D341Med (cell line): ENCODE measurements around the gene TIAM2.
A peak's percentile ranks its signal among the peaks of the same experiment; 100 is the strongest.
"Not testable (repeated sequence)": the region's sequence is repeated elsewhere in the genome, so short reads cannot be mapped to it uniquely, and the experiment has no call there.

Source experiments
- DNase-seq: peaks from one replicate; pipeline ENCODE4 v3.0.0; 2012; ENCODE audit warnings: low spot score

Gene TIAM2

DNA sequence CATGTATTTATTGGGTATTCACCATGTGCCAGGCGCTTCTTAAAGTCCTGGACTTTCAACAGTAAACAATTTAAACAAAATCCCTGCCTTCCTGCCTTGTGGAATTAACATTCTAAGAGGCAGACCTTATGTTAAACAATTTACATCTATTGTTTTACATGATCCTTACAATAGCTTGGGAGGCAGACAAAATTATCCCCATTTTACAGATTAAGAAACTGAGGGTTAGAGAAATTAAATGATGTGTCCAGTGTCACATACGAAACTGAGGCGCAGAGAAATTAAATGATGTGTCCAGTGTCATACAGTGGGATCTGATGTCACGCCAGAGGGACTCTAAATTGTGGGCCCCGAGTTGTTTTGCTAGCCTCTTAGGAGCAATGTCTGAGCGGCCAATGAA is 105.5 kb downstream of the TIAM2 start:
- DNase-seq = no peak

DNA sequence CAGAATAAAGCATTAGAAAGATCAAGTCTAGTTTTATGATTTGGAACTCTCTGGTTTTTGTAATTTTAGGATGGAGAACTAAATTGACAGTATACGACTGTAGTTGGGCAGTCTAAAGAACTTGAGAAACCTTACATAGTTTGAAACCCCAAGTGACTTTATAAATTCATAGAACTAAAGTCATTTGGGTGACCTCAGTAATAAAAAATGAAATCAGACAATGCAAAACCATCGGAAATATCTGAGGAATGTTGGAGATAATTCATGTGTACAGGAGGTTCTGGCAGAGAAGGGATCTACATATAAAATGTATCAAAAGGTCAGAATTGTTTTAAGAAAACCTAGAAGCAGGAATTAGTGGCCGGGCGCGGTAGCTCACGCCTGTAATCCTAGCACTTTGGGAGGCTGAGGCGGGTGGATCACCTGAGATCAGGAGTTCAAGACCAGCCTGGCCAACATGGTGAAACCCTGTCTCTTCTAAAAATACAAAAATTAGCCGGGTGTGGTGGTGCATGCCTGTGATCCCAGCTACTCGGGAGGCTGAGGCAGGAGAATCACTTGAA is 108.0 kb downstream of the TIAM2 start:
- not testable (repeated sequence) for DNase-seq

DNA sequence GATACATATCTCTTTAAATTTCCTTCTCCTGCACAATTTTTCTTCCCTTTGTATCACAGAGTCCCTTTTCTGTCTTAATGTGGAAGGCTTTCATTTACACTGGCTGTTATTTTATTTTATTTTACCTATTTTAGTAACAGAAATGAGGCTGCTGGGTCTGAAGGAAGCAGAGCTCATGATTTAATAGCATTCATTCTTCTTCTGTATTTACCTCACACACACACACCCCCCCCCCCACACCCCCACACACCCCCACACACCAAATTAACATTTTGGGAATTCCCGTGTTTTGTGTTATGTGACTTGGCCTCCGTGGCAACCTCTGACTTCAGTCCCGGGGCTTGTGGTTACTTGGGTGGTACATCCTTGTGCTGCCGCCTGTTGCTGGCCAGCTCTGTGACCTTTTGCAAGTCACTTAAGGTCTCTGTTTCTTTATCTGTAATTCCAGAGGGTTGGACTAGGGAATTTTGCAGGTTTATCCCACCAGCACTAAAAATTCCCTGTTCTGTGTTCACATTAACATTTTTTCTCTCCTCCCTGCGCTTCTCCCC is 108.8 kb downstream of the TIAM2 start:
- no peak for DNase-seq

DNA sequence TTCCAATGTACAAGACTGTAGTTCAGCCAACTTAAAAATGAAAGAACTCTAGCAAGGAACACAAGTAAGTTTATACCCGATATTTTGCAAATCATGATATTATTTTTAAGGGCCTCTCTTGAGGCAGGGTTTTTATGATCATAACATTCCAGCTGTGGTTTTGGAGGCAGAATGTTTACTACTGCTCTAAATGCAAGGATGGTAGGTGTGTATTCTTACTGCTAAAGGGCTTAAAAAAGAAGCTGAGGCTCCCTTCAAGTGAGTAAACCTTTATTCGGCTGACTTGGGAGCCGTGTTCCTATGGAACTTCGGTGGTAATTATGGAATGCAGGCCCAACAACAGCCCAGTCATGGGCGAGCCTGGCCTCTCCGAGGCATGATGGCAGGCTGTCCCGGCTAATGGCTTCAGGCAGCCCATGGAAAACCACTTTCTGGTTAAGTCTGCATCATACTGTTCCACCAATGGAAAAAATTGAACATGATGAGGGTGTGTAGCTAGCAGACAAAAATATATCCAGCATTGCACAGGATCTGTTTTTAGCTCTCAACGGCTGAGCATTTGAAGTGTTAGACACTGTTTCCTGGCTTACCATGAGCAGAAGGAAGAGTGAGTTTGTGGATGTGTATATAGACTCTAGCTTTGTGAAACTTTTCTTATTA is 111.5 kb downstream of the TIAM2 start:
- DNase-seq = no peak

DNA sequence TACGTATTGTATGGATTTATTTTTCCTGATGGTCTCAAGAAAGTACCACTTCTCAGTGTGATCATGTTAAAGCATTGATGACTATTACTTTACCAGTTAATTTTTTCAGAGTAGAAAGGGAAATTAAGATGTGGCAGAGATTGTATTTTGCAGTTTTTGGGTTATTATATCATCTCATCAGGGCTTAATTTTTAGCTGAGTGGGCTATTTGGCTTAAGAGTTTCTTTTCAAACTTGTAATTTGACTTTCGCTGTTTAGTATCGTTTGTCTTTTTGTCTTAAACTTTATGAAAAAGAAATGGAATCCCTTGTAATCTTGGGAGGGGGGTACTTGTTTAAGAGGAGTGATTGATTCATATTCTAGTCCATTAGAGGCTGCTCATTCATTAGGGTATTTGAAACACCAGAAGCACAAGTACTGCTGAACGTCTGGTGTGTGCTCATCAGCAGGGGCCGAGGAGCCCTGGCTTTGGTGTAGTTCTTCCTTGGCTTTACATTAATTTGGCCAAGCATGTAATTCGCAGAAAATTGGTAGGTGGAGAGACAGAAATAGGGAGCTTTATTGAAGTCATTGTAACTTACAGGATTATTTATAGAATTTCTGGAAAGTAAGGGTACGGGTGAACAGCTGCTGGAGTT is 112.4 kb downstream of the TIAM2 start:
- no peak for DNase-seq

DNA sequence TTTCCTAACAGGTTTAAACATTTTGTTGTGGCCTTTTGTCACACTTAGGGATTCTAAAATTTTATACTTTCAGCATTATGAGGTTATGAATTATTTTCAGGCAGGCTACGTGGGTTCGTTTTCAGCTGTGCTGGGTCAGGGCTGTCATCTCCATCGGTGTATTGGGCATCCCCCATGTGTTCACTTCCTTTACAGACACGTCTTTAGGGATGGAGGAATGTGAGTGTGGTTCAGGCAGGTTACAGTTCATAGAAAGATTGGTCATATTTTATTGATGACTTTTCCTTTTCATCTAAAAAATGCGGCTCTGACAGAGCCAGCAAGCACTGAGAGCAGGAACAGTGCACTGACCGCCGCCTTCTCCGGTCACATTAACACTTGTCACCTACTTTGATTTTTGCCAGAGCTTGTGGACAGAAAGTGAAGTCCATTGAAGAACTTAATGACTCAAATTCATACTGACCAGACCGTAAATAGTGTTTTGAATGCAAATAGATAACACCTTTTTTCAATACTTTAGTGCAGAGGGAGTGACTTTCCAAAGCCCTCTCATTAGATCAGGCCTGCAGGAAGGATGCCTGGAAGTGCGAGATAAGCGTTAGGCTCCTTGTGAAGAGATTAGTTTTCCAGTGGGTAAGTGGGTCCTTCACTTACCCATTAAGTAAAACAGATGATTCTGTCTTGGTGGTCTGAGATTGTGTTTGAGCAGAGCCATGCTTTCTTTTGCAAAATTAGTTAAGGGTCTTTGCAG is 113.1 kb downstream of the TIAM2 start:
- no peak for DNase-seq

DNA sequence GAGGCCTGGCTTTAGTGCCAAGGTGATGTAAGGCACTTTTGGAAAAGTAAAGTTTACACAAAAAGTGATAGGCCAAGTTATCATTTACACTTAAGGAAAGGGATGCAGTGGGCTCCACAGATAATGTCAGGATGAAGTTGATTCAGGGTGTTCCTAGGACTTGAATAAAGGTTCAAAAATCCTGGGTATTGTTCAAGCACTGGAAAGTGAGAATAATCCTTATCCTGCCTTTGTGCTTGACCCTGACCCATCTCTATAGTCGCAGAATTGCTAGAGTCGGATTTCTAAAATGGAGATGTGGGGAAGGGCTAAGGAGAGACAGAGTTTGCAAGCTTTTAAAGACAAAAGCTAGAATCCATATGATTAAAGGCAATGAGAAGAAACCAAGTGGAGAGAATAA is 115.6 kb downstream of the TIAM2 start:
- DNase-seq = no peak

DNA sequence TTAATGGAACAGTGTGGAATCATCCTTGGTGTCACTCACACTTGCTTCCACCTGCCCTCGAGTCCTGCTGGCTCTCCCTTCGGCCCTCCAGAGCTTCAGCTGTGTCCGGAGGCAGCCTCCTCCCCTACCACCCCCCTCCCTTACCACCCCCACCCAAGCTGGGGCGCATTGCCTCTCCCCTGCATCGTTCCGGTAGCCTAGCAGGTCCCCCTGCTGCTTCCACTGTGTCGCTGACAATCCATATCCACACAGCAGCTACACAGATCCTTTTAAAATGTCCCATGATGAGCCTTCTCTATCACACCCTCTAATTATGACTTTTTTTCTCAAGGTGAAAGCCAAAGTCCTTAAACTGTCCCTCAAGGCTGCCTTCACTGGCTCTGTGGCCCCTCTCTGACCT is 117.6 kb downstream of the TIAM2 start:
- DNase-seq = no peak

DNA sequence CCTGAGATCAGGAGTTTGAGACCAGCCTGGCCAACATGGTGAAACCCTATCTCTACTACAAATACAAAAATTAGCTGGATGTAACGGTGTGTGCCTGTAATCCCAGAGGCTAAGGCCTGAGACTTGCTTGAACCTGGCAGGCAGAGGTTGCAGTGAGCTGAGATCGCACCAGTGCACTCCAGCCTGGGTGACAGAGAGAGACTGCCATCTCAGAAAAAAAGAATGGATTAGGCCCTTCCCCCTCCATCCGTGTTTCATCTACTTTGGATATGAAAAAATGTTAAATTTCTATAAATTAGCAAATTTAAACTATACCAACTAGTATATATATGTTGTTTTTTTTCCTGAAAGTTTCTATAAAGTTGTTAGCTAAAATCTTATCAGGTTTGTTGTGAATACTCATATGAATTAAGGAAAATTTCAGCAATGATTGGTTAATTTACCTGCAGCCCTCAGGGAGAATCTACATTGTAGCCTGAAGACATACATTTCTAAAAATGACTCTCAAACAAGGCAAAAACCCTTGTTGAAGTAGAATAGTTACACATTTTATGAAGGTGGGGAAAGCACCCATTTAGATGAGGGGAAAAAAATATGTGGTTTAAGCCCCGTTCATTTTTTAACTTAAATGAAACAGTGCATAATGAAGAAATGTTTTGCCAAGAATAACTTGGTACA is 120.9 kb downstream of the TIAM2 start:
- DNase-seq = no peak

DNA sequence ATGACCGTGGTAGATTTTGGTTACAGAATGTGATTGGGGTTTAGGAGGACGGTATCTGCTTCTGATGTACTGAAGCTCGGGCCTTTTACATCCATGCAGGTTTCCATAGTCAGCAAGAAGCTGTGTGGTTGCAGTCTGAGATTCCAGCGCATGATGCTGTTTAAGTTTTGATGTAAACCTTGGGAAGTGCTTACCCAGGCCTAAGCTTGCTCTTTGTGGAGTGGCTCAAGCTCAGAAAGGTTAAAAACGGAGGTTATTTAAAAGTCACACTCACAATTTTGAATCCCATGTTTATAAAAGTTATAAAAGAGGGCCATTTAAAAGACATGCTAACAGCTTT is 121.4 kb downstream of the TIAM2 start:
- no peak for DNase-seq

DNA sequence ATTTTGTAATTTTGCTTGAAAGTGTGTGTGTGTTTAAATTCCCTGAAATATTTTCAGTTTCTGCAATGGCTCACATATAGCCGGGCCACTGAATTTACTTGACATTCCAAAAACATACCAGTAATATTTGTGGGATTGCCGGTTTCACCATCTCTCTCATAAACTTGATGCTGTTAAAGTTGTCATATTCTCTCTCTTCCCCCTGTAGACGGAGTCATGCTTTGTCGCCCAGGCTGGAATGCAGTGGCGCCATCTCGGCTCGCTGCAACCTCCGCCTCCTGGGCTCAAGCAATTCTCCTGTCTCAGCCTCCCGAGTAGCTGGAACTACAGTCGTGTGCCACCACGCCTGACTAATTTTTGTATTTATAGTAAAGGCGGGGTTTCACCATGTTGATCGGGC is 122.1 kb downstream of the TIAM2 start:
- DNase-seq = no peak

DNA sequence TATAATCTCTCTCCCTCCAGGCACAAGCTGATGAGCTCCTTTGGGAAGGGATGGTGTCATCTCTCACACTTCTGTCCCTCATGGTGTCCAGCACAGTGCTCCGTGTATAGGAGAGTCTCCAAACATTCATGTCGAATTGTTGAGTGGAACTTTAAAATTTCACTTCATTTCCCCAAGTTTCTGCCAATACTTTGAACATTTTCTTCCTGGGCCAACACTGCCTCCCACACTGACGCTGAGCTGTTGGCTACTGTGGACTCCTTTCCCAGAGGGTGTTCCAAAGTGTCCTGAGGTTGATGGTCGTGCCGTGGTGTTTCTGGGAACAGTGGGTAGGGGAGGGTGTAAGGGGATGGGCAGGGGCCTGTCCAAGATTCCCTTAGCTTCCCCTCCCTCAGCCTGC is 122.7 kb downstream of the TIAM2 start:
- DNase-seq = no peak

DNA sequence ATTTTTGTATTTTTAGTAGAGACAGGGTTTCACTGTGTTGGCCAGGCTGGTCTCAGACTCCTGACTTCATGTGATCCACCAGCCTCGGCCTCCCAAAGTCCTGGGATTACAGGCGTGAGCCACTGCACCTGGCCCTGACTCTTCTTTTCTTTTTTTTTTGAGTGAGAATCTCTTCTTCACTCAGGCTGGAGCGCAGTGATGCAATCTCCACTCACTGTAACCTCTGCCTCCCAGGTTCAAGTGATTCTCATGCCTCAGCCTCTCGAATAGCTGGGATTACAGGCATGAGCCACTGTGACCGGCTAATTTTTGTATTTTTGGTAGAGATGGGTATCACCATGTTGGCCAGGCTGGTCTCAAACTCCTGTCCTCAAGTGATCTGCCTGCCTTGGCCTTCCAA is 124.1 kb downstream of the TIAM2 start:
- not testable (repeated sequence) for DNase-seq

DNA sequence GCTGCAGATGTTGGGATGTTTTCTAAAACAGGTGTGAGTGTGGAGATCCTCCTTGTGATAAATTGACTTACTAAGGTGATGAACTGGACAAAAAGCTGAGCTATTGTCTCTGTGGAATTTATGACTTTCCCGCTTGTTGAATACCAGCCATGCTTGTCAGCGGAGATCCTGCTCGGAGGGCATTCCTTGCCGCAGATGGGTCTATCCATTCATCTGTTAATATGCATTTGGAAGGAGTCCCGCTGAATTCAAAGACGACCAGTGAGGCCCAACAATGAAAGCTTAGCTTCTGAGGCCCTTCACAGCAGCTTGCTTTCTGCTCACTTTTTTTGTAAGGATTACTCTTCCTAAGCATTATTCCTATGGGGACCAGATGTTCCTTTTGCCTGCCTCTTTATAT is 124.9 kb downstream of the TIAM2 start:
- peak; percentile 48 for DNase-seq

DNA sequence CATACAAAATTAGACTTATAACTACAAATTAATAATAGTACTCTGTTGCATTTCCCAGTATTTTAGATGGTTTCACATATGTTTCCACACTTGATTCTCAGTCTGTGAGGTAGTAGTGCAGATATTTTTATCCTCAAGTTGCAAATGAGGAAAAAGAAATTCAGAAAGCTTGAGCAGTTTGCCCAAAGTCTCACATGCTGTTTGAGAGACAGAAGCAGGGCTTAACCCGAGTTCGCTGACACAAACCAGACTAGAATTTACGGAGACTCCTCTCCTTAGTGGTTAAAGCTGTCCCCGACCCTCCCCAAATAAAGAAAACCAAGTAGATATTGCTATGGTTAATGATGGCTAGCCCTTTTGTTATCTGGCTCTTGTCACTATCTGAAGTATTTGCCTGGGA is 126.2 kb downstream of the TIAM2 start:
- DNase-seq = no peak

DNA sequence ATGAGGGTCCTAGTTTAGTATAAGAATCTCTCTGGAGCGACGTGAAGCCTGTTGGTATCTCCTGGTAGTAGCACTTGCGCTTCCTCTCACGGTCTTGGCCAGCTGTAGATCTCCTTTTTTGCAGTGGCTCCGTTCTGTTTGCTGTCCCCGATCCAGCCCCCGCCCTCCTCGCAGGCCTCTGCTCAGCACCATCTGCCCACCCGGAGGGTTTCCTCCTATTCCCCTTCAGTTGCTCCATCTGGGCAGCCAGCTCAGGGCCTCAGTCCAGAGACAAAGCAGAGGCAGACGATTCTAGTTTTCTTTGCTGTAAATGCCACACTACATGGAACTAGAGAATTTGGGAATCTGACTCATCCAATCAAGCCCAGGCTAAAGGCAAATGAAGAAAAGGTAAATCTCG is 126.6 kb downstream of the TIAM2 start:
- no peak for DNase-seq

DNA sequence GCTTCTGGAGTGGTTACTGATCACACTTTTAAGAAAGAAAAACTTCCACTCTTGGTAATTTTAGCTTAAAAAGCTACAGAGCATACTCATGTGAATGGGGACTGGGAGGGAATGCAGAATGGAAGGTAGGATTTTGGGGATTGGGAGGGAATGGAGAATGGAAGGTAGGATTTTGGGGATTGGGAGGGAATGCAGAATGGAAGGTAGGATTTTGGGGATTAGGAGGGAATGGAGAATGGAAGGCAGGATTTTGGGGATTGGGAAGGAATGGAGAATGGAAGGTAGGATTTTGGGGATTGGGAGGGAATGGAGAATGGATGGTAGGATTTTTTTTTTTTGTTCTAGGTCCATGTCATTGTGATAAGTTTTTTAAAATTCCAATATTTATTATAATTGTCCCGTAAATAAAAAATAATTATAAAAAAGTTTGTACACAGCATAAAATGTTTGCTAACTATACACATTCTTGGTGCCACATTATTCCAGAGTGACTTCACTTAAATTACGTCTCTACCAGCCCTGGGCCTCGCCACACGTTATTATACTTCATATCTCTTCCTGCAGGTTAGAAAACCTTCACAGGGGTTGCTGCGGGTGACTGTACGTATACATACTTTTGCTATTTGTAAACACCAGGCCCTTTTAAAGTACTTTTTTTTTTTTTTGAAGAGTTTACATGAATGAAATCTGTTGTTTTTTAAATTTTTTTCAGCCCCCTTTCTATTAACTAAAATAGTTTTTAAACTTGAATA is 127.3 kb downstream of the TIAM2 start:
- DNase-seq = no peak

DNA sequence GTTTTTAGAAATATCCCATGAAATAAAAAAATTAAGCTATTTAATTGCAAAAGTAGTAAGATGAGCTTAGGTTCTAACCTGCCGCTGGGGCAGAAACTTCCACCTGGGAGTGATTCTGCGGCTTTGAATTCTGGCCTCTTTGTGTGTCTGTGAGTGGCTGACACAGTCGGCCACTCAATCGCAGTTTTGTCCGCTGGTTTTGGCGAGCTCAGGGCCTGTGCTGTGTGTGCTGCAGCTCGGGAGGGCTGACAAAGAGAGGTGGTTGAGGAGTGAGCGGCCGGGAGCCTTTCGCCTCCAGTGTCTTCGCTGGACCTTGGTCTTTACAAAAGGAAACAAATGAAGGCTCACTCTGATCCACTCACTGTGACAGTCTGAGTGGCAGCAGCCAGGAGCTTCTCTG is 128.4 kb downstream of the TIAM2 start:
- no peak for DNase-seq

DNA sequence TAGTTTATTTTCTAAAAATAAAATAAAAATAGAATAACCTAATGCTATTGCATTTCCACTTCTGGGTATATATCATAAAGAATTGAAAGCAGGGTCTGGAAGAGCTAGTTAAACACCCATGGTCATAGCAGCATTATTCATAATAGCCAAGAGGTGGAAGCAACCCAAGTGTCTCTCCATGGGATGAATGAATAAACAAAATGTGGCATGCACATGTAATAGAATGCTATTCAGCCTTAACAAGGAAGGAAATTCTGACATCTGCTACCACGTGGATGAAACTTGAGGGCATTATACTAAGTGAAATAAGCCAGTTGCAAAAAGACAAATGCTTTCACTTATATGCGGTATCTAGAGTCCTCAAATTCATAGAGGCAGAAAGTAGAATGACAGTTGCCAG is 130.8 kb downstream of the TIAM2 start:
- no peak for DNase-seq

DNA sequence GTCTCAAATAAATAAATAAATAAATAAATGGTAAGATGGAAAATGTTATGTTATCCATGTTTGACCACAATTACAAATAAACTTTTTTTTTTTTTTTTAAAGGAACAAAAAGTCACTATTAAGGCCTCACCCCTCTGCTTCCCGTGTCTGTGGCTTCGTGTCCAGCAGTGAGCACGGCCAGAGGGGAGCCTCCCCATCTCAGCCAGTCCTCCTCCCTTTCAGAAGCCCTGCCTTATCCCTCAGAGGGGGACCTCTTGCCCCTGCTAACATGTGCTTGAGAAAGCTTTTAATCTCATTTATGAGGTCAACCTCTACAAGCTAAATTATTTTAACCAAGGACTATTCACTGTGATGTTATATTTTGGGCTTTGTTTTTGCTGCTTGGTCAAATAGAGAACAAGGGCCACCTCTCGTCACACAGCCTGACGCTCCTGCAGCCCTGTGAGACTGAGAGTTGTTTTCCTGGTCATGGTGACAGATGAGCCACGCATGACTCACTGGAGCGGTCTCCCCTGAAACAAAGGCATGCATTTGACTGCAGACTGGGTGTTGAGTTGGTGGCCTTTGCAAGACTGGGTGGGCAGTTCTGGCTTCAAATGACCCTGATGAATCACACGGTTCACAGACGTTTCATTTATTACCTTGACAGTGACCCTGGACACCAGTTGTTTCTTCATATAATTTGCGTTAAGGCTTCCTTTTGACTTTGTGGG is 131.8 kb downstream of the TIAM2 start:
- DNase-seq = no peak

DNA sequence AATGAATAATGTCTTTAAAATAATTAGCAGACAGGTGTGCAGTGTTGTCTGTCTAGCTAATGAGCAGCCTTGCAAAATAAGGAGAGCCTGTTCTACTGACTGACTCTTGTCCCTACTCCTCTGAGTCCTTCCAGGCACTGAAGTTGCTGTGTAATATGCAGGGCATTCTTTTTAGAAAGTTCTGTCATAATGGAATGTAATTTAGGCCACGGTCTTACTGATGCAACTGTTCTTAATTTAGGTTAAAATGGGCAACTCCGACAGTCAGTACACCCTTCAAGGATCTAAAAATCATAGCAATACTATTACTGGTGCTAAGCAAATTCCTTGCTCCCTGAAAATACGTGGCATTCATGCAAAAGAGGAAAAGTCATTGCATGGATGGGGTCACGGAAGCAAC is 133.9 kb downstream of the TIAM2 start:
- DNase-seq = no peak
